ENCODE data around the gene NAPB. TPM values are rescaled to one million over a fixed set of nuclear protein-coding genes. Genes with fewer than 3 reads are reported as not detected.

NAPB gene
- polyA plus RNA-seq, 4 donors: 15.0 to 22.3 (median 18.7) TPM

Other genes with a start within 250 kb of the NAPB start
- gene NXT1, start 70.7 kb downstream of the NAPB start, polyA plus RNA-seq (ENCODE audit: insufficient read length in 4 of 4): 10 to 100 TPM; 17.1 to 23.8 (median 22.0) TPM
- gene GZF1, start 59.3 kb downstream of the NAPB start, polyA plus RNA-seq (ENCODE audit: insufficient read length in 4 of 4): 10 to 100 TPM; 16.0 to 18.4 (median 16.2) TPM
- gene CSTL1, start 18.2 kb upstream of the NAPB start, polyA plus RNA-seq (ENCODE audit: insufficient read length in 4 of 4): under 1 TPM in 1 of 4 donors, not detected in 3; 0.10 TPM
- not detected for gene CST11, start 31.4 kb upstream of the NAPB start, polyA plus RNA-seq (ENCODE audit: insufficient read length in 4 of 4)
- not detected for gene CST8, start 69.6 kb upstream of the NAPB start, polyA plus RNA-seq (ENCODE audit: insufficient read length in 4 of 4)
- not detected for gene CST9L, start 147.0 kb upstream of the NAPB start, polyA plus RNA-seq (ENCODE audit: insufficient read length in 4 of 4)
- gene CST9, start 184.4 kb upstream of the NAPB start, polyA plus RNA-seq (ENCODE audit: insufficient read length in 4 of 4): under 1 TPM in 2 of 4 donors, not detected in 2; 0.05 to 0.17 TPM
- gene CST3, start 216.5 kb upstream of the NAPB start, polyA plus RNA-seq (ENCODE audit: insufficient read length in 4 of 4): 100 to 1,000 TPM; 137 to 206 (median 155) TPM